ENCODE results near the gene RASSF1.
"Not testable (repeated sequence)": the region's sequence is repeated elsewhere in the genome, so short reads cannot be mapped to it uniquely, and the experiment has no call there.

RASSF1 gene

DNA sequence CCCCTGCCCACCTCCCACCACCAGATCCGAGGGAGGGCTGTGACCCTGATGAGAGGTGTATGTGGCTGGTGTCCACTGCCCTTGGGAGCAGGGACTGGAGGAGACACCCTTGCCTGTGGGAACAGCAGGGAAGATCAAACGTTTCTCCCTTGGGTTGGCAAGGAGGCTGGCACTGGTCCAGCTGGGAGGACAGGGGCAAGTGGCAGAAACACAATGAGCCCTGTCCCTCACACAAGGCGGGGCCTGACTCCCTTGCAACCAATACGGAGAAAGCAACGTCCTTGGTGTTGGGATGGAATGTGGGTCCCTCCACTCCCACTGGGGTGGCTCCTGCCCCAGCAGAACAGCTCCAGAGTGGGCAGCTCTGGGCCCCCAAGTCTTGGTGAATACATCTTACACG lies 23.3 kb downstream of the RASSF1 start:
- Histone ChIP-seq H3K27ac (ENCODE audit: low read depth, low read length) (no peak overlapping the region), H3K27me3 (ENCODE audit: insufficient read depth, low read length) (no peaks in the 10 kb centered on the region), H3K79me2 (ENCODE audit: control insufficient read depth, insufficient read depth, low read length, unreplicated experiment) (peaks cover 22% of the 10 kb centered on the region), H3K4me3 (ENCODE audit: low read depth, low read length) (no peak overlapping the region), H3K4me1 (ENCODE audit: control insufficient read depth, insufficient read depth, low read length, unreplicated experiment) (peaks cover 23% of the 10 kb centered on the region), H3K36me3 (ENCODE audit: insufficient read depth, low read length) (peaks cover 10% of the 10 kb centered on the region; the same call in 1 of the 2 replicates), H2AFZ (ENCODE audit: low read length, unreplicated experiment) (no peak overlapping the region)

- Histone ChIP-seq H3K36me3 (ENCODE audit: insufficient read depth, low read length) (peaks cover 10% of the 10 kb centered on the region; the same call in 1 of the 2 replicates), H3K4me3 (ENCODE audit: low read depth, low read length) (no peak overlapping the region), H3K27me3 (ENCODE audit: insufficient read depth, low read length) (no peaks in the 10 kb centered on the region), H2AFZ (ENCODE audit: low read length, unreplicated experiment) (no peak overlapping the region), H3K4me1 (ENCODE audit: control insufficient read depth, insufficient read depth, low read length, unreplicated experiment) (peaks cover 17% of the 10 kb centered on the region), H3K79me2 (ENCODE audit: control insufficient read depth, insufficient read depth, low read length, unreplicated experiment) (peaks cover 22% of the 10 kb centered on the region), H3K27ac (ENCODE audit: low read depth, low read length) (no peak overlapping the region)
These were observed 23.9 kb downstream of the RASSF1 start for GRCh38 chr3:50316657-50317242.

GRCh38 chr3:50314816-50315215 lies 25.8 kb downstream of the RASSF1 start:
- H3K27ac ChIP-seq (ENCODE audit: low read depth, low read length), result no peak overlapping the region
- H3K36me3 ChIP-seq (ENCODE audit: insufficient read depth, low read length), result peaks cover 12% of the 10 kb centered on the region; the same call in 1 of the 2 replicates
- H3K4me3 ChIP-seq (ENCODE audit: low read depth, low read length), result no peak overlapping the region
- no peaks in the 10 kb centered on the region for H3K27me3 ChIP-seq (ENCODE audit: insufficient read depth, low read length)
- H3K4me1 ChIP-seq (ENCODE audit: control insufficient read depth, insufficient read depth, low read length, unreplicated experiment), result peaks cover 10% of the 10 kb centered on the region
- H3K79me2 ChIP-seq (ENCODE audit: control insufficient read depth, insufficient read depth, low read length, unreplicated experiment), result peaks cover 13% of the 10 kb centered on the region
- H2AFZ ChIP-seq (ENCODE audit: low read length, unreplicated experiment), result no peak overlapping the region

- Histone ChIP-seq H3K27me3 (ENCODE audit: insufficient read depth, low read length) (no peaks in the 10 kb centered on the region), H2AFZ (ENCODE audit: low read length, unreplicated experiment) (no peak overlapping the region), H3K27ac (ENCODE audit: low read depth, low read length) (no peak overlapping the region), H3K79me2 (ENCODE audit: control insufficient read depth, insufficient read depth, low read length, unreplicated experiment) (peaks cover 8% of the 10 kb centered on the region), H3K4me1 (ENCODE audit: control insufficient read depth, insufficient read depth, low read length, unreplicated experiment) (peaks cover 10% of the 10 kb centered on the region), H3K36me3 (ENCODE audit: insufficient read depth, low read length) (peaks cover 14% of the 10 kb centered on the region; the same call in 1 of the 2 replicates), H3K4me3 (ENCODE audit: low read depth, low read length) (no peak overlapping the region)
These were observed 26.3 kb downstream of the RASSF1 start for GRCh38 chr3:50314342-50314741.

DNA sequence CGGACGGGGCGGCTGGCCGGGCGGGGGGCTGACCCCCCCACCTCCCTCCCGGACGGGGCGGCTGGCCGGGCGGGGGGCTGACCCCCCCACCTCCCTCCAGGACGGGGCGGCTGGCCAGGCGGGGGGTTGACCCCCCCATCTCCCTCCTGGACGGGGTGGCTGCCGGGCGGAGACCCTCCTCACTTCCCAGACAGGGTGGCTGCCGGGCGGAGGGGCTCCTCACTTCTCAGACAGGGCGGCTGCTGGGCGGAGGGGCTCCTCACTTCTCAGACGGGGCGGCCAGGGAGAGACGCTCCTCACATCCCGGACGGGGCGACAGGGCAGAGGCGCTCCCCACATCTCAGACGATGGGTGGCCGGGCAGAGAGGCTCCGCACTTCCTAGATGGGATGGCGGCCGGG lies 28.6 kb downstream of the RASSF1 start:
- peaks cover 10% of the 10 kb centered on the region; the same call in 1 of the 2 replicates for H3K36me3 ChIP-seq (ENCODE audit: insufficient read depth, low read length)
- H2AFZ ChIP-seq (ENCODE audit: low read length, unreplicated experiment); H3K4me1 ChIP-seq (ENCODE audit: control insufficient read depth, insufficient read depth, low read length, unreplicated experiment); H3K79me2 ChIP-seq (ENCODE audit: control insufficient read depth, insufficient read depth, low read length, unreplicated experiment); H3K27me3 ChIP-seq (ENCODE audit: insufficient read depth, low read length); H3K4me3 ChIP-seq (ENCODE audit: low read depth, low read length); H3K27ac ChIP-seq (ENCODE audit: low read depth, low read length): not testable (repeated sequence)

- H3K36me3 ChIP-seq (ENCODE audit: insufficient read depth, low read length), result peaks cover 3% of the 10 kb centered on the region; the same call in 1 of the 2 replicates
- H3K27me3 ChIP-seq (ENCODE audit: insufficient read depth, low read length), result no peaks in the 10 kb centered on the region
- peaks cover 3% of the 10 kb centered on the region for H3K79me2 ChIP-seq (ENCODE audit: control insufficient read depth, insufficient read depth, low read length, unreplicated experiment)
- H3K4me3 ChIP-seq (ENCODE audit: low read depth, low read length), result no peak overlapping the region
- H2AFZ ChIP-seq (ENCODE audit: low read length, unreplicated experiment), result no peak overlapping the region
- peaks cover 16% of the 10 kb centered on the region for H3K4me1 ChIP-seq (ENCODE audit: control insufficient read depth, insufficient read depth, low read length, unreplicated experiment)
- H3K27ac ChIP-seq (ENCODE audit: low read depth, low read length), result no peak overlapping the region
These were observed 36.0 kb downstream of the RASSF1 start for GRCh38 chr3:50304601-50305000.

DNA sequence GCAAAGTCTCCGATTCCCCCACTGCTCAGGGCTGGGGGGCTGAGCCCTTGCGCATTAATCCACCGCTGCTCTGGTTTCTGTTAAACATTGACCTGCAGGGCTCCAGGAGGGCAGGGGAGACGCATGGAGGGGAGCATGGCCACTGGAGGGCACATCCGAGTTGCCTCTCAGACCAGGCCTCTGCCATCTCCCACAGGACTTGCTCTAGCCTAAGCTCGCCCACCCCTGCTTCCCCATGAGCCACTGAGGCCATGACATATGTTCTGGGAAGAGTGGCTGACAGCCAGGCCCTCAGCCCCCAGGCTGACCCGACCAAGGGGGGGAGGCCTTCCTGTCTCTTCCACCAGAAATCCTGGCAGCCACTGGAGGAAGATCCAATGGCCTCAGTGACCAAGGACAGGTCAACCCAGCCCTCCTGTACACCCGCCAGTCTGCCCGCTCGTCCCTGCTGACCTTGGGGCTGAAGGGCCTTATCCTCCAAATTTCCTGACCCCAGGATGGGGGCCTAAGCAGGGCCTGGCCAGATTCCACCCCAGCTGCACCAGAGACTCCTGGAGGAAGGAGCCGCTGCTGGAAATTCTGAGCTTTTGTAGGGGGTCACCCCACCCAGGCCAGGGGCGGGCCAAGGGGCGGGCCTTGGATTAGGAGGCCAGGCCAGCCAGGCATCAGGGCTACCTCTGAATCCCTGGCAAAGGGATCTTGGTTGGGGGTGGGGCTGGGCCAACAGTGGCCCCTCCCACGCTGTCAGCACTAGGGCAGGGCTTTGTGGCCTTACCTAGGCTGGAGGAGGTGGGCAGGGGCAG lies 37.4 kb downstream of the RASSF1 start, which contains the start of gene HYAL1:
TSS of gene HYAL1 (minus strand) at position 562 of the 803 bp plus-strand sequence. CDS start 618 bp downstream, outside the sequence.
- Histone ChIP-seq H3K27ac (ENCODE audit: low read depth, low read length) (no peak within 1 kb of the TSS), H2AFZ (ENCODE audit: low read length, unreplicated experiment) (no peak within 1 kb of the TSS), H3K4me1 (ENCODE audit: control insufficient read depth, insufficient read depth, low read length, unreplicated experiment) (peaks cover 17% of the 10 kb centered on the region), H3K4me3 (ENCODE audit: low read depth, low read length) (0 out of 2 replicates have a peak within 1 kb of the TSS, but pooled peaks have one; percentile 10), H3K36me3 (ENCODE audit: insufficient read depth, low read length) (no peaks in the 10 kb centered on the region), H3K27me3 (ENCODE audit: insufficient read depth, low read length) (no peaks in the 10 kb centered on the region), H3K79me2 (ENCODE audit: control insufficient read depth, insufficient read depth, low read length, unreplicated experiment) (peaks cover 5% of the 10 kb centered on the region)

DNA sequence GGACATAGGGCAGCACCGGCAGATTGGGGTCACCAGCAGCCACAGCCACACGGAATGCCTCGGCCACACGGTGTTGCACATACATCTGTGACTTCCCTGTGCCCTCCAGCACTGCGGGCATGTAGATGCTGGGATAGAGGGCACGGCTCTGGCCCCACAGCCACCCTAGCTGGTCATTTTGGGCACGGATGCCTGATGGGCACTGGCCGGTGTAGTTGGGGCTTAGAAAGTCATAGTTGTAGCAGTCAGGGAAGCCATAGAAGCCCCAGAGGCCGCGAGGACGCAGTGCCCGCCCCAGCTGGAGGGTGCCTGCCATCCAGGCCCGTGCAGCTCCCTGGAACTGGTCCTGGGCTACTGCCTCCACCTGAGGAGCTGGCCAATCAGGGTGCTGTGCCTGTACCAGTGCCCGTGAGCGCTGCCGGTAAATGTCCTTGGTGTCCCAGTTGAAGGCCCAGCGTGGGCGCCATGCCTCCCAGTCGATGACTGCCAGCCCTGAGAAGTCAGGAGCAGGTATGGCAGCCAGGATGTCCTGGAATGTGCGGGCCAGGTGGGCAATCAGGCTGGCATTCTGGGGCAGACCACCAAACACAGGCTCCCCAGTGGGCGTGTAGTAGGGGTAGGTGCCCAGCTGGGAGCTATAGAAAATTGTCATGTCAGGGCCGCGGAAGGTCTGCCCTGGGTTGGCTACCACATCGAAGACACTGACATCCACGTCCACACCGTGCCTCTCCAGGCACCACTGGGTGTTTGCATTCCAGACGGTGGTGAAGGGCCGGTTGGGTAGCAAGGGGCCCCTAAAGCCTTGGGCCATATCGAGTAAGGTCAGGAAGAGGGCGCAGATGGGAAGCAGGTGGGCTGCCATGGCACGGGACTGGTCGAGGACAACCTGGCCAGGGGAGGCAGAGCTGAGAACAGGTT lies 38.3 kb downstream of the RASSF1 start:
- Histone ChIP-seq H3K27ac (ENCODE audit: low read depth, low read length) (no peak overlapping the region), H3K79me2 (ENCODE audit: control insufficient read depth, insufficient read depth, low read length, unreplicated experiment) (peaks cover 5% of the 10 kb centered on the region), H3K27me3 (ENCODE audit: insufficient read depth, low read length) (no peaks in the 10 kb centered on the region), H3K36me3 (ENCODE audit: insufficient read depth, low read length) (no peaks in the 10 kb centered on the region), H3K4me3 (ENCODE audit: low read depth, low read length) (no peak overlapping the region), H3K4me1 (ENCODE audit: control insufficient read depth, insufficient read depth, low read length, unreplicated experiment) (peaks cover 20% of the 10 kb centered on the region), H2AFZ (ENCODE audit: low read length, unreplicated experiment) (no peak overlapping the region)

- peaks cover 20% of the 10 kb centered on the region for H3K4me1 ChIP-seq (ENCODE audit: control insufficient read depth, insufficient read depth, low read length, unreplicated experiment)
- no peaks in the 10 kb centered on the region for H3K36me3 ChIP-seq (ENCODE audit: insufficient read depth, low read length)
- H3K27me3 ChIP-seq (ENCODE audit: insufficient read depth, low read length), result no peaks in the 10 kb centered on the region
- peaks cover 5% of the 10 kb centered on the region for H3K79me2 ChIP-seq (ENCODE audit: control insufficient read depth, insufficient read depth, low read length, unreplicated experiment)
- peak overlapping the region; percentile 76 for H3K4me3 ChIP-seq (ENCODE audit: low read depth, low read length)
- H3K27ac ChIP-seq (ENCODE audit: low read depth, low read length), result peak overlapping the region; percentile 82
- H2AFZ ChIP-seq (ENCODE audit: low read length, unreplicated experiment), result no peak overlapping the region
These were observed 39.9 kb downstream of the RASSF1 start for GRCh38 chr3:50300681-50301254.

Data from ACC112 (cell line).